ENCODE data around the gene CERS6.
"Not testable (repeated sequence)": the region's sequence is repeated elsewhere in the genome, so short reads cannot be mapped to it uniquely, and the experiment has no call there.

The CERS6 gene

DNA sequence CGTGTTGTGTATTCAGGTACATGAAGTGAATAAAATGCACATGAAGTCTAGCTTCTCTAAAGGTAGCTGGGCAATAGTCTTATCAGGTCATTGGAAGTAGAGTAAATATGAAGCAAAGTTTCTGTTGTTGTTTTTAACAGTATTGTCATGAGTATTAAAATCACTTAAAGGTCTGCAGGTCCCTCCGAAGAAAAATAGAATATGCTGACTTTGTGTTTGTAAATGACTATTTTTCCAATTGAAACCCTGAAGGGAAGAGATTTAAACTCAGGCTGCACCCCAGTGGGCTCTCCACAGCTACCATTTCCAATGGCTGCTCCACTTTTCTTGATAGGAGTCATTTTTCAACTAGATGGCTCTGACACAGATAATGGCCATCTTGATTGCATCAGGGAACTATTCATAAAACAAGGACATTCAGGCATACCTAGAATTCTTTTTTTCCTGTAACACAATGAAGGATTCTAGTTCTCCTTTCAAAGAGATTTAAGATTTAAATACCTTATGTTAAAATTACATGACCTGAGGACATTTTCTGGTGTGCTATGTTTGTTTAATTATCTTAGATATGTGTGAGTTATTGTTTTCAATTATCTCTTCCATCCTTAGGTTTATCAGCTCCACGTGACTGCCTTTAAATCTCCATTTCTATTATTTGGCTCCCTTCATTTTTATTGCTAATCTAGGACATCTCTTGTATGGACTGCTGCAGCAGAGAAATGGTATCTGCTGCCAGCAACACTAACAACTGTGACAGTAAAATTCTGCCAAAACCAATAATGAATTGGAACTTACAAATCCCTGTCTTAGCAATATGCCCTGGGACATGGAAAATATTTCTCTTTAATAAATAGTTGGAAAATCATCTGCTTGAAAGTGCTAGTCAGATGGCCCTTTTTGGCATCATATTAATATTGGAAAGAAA, 197.2 kb downstream of the CERS6 start:
- no peak overlapping the region for H3K4me3 ChIP-seq (ENCODE audit: low read depth, low read length)
- TF ChIP-seq, protein P1, sequence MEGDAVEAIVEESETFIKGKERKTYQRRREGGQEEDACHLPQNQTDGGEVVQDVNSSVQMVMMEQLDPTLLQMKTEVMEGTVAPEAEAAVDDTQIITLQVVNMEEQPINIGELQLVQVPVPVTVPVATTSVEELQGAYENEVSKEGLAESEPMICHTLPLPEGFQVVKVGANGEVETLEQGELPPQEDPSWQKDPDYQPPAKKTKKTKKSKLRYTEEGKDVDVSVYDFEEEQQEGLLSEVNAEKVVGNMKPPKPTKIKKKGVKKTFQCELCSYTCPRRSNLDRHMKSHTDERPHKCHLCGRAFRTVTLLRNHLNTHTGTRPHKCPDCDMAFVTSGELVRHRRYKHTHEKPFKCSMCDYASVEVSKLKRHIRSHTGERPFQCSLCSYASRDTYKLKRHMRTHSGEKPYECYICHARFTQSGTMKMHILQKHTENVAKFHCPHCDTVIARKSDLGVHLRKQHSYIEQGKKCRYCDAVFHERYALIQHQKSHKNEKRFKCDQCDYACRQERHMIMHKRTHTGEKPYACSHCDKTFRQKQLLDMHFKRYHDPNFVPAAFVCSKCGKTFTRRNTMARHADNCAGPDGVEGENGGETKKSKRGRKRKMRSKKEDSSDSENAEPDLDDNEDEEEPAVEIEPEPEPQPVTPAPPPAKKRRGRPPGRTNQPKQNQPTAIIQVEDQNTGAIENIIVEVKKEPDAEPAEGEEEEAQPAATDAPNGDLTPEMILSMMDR (IDR thresholded peaks at IDR 0.05; ENCODE audit: control insufficient read depth, extremely low read depth, insufficient read depth): no peak
- peak; percentile 93 for DNase-seq (ENCODE audit: low read depth)

DNA sequence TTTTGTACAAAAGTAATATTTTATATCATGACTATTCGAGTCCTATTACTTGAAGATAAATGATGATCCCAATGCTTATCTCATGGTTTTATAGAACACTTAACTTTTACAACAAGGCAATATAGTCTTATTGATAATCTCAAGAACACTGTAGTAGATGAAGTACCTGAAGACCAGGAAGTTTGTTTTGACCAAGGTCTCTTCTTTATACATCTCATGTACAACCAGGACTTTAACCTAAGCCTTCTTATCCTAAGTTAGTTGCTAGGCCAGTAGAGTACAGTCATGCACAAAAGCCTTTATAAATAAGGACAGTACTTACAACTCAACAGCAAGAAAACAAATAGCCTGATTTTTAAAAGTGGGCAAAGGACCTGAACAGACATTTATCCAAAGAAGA, 198.6 kb downstream of the CERS6 start:
- TF ChIP-seq, protein P1 (IDR thresholded peaks at IDR 0.05; ENCODE audit: control insufficient read depth, extremely low read depth, insufficient read depth): no peak
- DNase-seq (ENCODE audit: low read depth): no peak
- H3K4me3 ChIP-seq (ENCODE audit: low read depth, low read length): no peak overlapping the region

DNA sequence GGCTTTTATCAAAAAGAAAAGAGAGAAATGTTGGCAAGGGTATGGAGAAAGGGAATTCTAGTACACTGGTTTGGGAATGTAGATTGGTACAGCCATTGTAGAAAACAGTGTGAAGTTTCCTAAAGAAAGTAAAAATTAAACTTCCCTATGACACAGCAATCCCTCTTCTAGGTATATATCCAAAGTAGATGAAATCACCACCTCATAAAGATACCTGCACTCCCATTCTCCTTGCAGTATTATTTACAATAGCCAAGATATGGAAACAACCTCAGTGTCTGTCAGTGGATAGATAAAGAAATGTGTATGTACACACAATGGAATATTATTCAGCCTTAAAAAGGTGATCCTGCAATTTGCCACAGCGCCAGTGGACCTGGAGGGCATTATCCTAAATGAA, 199.1 kb downstream of the CERS6 start:
- TF ChIP-seq, protein P1 (IDR thresholded peaks at IDR 0.05; ENCODE audit: control insufficient read depth, extremely low read depth, insufficient read depth): no peak
- no peak for DNase-seq (ENCODE audit: low read depth)

DNA sequence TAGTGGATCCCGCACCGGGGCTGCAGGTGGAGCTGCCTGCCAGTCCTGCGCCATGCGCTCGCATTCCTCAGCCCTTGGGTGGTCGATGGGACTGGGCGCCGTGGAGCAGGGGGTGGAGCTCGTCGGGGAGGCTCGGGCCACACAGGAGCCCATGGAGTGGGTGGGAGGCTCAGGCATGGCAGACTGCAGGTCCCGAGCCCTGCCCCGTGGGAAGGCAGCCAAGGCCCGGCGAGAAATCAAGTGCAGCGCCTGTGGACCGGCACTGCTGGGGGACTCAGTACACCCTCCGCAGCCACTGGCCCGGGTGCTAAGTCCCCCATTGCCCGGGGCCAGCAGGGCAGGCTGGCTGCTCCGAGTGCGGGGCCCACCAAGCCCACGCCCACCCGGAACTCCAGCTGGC, 201.3 kb downstream of the CERS6 start:
- not testable (repeated sequence) for H3K4me3 ChIP-seq (ENCODE audit: low read depth, low read length); DNase-seq (ENCODE audit: low read depth)

More for the DNA sequence above, 199.1 kb downstream of the CERS6 start:
- no peak overlapping the region for H3K4me3 ChIP-seq (ENCODE audit: low read depth, low read length)

DNA sequence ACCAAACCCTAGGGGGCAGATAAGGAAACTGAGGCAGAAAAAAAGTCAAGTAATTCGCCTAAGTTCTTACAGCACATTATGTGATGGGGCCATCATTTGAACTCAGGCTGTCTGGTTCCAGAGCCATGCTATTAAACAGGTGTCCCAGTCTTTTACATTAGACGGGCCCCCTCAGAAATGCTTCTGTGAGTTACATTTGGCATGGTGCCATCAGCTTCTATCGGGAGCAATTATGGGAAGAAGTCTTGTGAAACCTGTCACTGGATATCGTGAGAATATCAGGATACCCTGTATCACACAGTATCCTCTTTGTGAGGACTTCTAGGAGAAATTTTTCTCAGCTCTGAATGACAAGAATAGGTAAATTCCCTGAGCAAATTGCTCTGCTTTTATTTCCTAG, 202.6 kb downstream of the CERS6 start:
- no peak overlapping the region for H3K4me3 ChIP-seq (ENCODE audit: low read depth, low read length)
- TF ChIP-seq, protein P1 (IDR thresholded peaks at IDR 0.05; ENCODE audit: control insufficient read depth, extremely low read depth, insufficient read depth): no peak
- DNase-seq (ENCODE audit: low read depth): no peak

DNA sequence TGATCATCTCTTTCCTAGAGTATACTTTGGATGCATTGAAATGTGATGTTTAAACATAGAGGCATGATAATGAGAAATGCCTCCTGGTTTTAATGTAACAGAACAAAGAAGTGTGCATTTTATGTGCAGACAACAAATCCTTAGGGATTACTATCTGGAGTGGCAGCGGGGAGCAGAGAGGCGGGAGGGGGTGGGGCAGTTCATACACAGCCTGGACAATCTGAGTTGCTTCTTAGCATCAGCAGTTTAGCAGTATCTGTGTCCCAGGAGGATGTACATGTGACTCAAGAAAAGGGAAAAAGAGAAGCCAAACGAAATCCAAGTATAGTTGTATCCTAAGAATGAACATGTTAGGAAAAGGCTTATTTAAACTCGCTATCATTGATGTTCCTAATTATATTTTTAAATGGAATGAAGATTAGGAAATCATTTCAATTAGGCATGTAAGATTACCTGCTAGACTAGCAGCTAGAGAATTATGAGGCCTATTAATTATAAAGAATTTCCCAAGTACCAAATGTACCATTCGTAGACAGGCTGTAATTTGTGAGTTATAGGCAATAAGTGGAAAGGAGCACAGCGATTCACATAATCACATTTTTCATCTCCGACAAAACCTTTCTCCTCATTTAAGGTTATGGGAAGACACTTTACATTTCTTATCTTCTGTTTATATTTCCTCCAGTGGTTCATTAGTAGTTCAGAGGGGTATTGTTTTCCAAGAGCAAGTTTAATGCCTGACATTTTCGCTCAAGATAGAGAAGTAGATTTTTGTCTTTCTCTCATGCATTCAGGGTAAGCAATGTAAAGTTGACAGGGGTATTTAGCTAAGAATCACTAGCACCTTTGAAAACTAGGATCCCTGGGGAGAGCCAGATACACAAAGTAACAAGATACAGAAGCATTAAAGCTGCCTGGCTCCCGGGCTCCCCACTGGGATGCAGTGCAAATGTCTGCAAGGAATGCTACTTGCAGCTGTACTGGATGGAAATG, 205.1 kb downstream of the CERS6 start:
- DNase-seq (ENCODE audit: low read depth): no peak
- TF ChIP-seq, protein P1 (IDR thresholded peaks at IDR 0.05; ENCODE audit: control insufficient read depth, extremely low read depth, insufficient read depth): no peak
- no peak overlapping the region for H3K4me3 ChIP-seq (ENCODE audit: low read depth, low read length)

DNA sequence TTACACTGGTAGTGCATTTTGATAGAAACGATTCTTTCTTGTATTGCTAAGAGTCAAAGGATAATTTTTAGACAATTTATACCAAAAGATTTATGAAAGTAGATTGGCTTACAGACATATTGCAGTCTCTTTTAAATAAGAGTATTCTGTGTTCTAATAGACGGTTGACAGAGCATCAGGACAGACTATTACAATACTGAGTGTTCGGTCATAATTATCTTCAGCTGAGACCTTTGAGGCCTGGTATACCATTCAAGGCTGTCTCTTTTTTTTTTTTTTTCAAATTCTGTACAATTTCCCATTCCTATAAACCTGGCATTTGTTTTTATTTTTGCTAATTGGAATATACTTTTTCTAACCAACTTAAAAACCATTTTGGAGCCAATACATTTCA, 205.8 kb downstream of the CERS6 start:
- no peak overlapping the region for H3K4me3 ChIP-seq (ENCODE audit: low read depth, low read length)
- TF ChIP-seq, protein P1 (IDR thresholded peaks at IDR 0.05; ENCODE audit: control insufficient read depth, extremely low read depth, insufficient read depth): no peak
- DNase-seq (ENCODE audit: low read depth): no peak
